ENCODE results near the gene FIGN.

Gene FIGN

GRCh38 chr2:163664610-163665009 lies 71.2 kb downstream of the FIGN start:
- ATAC-seq (no peak), DNase-seq (no peak)

DNA sequence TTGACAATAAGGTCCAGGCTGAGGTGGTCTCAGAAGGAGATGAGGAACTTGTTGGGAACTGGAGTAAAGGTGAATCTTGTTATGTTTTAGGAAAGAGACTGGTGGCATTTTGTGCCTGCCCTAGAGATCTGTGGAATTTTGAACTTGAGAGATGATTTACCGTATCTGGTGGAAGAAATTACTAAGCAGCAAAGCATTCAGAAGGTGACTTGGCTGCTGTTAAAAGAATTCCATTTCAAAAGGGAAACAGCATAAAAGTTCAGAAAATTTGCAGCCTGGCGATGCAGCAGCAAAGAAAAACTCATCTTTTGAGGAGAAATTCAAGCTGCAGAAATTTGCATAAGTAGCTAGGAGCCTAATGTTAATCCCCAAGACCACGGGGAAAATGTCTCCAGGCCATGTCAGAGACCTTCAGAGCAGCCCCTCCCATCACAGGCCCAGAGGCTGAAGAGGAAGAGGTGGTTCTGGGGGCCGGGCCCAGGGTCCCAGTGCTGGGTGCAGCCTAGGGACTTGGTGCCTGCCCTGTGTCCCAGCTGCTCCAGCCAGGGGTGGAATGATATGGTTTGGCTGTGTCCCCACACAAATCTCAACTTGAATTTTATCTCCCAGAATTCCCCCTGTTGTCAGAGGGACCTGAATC lies 73.5 kb downstream of the FIGN start:
- ATAC-seq (no peak), DNase-seq (no peak)

DNA sequence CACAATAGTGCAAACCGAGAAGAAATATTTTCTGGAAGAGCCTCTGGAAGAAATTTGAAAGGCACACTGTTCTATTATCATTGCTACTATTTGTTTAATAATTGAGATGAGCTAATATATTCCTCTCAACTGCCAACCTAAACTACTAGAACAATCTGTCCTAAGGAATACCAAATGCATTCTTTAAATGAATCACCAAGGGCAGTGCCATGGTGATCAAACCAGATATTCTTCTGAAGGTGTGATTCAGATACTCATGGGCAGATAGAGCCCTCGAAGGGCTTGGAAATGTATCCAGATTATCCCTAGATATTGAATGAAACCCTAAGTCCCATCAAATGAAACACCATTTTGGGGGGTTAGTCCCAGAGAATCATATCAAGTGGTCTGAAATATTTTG lies 76.6 kb downstream of the FIGN start:
- ATAC-seq (no peak), DNase-seq (no peak)

- no peak for ATAC-seq
- DNase-seq = no peak
These were observed 77.3 kb downstream of the FIGN start for GRCh38 chr2:163658556-163658955.

- no peak for DNase-seq
- ATAC-seq = no peak
These were observed 78.5 kb downstream of the FIGN start for GRCh38 chr2:163657281-163657656.

GRCh38 chr2:163656622-163657280 lies 79.1 kb downstream of the FIGN start:
- no peak for ATAC-seq
- no peak for DNase-seq

GRCh38 chr2:163655667-163656066 lies 80.1 kb downstream of the FIGN start:
- DNase-seq (no peak), ATAC-seq (no peak)

DNA sequence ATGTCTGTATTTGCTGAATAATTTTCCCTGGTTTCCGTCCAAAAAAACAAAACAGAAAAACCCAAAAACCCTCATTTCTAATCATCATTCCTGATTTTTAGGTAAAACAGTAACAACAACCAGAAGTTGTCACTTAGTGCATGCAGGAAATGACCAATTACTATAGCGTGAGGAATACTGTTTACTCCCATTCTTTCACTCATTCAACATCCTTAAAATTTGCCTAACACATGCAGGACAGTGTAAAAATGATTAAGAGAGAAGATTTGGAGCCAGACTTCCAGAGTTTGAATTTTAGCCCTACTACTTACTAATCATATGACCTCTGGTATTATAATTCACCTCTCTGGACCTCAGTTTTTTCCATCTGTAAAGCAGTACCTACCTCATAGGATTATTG lies 83.1 kb downstream of the FIGN start:
- ATAC-seq (no peak), DNase-seq (no peak)

GRCh38 chr2:163649080-163649479 lies 86.7 kb downstream of the FIGN start:
- DNase-seq = no peak
- no peak for ATAC-seq

- ATAC-seq = no peak
- DNase-seq = no peak
These were observed 88.5 kb downstream of the FIGN start for GRCh38 chr2:163647300-163647699.

DNA sequence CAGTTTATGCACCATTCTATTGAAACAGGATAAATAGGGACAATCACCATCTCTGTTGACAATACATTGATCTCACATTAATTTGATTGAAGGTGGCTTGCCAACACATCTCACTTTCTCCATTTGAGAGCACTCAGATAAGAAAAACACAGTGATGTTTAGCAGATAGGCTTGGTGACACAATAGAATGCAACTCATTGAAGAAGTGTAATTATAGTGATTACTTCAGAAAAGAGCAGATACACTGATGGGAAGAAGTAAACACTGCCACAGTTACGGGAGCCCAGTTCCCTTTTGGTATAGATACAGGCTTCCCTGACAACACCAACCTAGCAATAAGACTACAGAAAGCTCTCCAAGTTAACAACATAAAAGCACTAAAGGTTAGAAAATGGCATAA lies 89.1 kb downstream of the FIGN start:
- no peak for ATAC-seq

DNA sequence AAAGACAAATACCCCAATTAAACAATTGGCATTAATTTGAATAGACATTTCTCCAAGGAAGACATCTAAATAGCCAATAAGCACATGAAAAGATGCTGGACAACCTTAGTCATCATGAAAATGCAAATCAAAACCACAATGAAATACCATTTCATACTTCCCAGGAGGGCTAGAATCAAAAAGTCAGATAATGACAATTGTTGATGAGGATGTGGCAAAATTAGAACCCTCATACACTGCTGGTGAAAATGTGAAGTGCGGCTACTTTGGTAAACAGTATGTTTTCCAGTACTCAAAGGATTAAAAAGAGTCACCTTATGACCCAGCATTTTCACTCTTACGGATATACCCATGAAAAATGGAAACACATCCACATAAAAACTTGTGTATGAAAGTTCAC lies 91.6 kb downstream of the FIGN start:
- ATAC-seq = no peak

More for the DNA sequence above, 89.1 kb downstream of the FIGN start:
- DNase-seq = no peak

DNA sequence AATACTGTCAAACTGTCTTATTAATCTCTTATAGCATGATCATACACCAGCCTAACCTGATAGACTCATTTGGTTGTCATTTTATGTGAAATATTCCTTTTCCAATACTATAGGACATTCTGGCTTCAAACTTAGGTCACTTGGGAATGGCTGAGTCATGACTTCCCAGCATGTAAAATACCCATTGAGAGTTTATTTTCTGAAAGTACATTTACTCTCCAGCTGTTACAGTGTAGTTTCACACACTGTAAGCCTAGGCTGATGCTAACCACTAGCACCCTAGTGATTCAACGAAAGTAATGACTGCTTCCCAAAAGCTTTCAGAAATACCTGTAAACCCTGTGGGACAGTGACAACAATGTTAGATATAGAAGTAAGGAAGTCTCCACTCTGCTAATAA lies 93.8 kb downstream of the FIGN start:
- no peak for ATAC-seq
- DNase-seq = no peak

More for the DNA sequence above, 91.6 kb downstream of the FIGN start:
- DNase-seq = no peak

DNA sequence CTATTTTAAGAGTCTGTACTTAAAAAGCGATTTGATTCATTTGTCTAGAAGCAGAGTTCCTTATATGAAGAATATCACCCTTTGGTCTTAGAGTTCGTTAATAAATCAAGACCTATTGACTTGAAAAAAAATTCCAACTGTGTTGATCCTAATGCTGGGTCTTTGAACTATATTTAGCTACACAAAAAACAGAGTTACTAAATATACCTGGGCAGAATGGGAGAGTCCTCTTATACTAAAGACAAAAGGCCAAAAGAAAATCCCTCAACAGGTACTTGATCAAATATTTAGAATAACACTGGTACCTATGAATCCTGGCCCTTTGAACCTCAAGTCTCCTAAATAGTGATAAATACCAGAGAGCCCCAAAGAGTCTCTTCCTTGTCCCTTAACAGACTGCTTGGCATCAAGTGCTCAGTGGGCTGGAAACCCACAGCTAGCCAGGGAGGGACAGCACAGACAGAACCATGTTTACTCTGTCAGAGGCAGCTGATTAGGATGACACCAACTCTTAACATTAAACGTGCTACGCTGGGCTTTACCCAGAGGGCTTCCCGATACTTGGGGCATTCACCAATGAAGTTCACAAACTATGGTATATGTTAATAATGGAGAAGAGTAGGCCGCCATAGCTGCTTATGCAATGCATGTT lies 95.1 kb downstream of the FIGN start:
- ATAC-seq (no peak), DNase-seq (no peak)

DNA sequence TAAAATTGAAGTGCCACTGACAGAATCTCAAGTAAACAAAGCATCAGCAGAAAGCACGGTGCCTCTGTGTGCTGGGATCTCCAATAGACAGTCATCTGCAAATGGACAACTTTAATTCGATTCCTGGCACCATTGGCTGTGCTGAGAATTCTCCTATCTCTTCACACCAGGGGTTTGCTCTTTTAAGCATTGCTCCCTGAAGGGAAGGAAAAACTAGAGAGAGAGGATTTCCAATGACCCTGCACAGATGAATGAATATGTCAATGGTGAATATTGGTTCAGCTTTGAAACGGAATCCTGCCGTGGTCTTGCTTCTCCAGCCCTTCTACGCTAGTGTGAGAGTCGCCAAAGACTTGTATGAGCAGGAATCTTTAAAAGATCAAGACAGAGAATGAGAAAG lies 97.9 kb downstream of the FIGN start:
- DNase-seq (no peak), ATAC-seq (no peak)

DNA sequence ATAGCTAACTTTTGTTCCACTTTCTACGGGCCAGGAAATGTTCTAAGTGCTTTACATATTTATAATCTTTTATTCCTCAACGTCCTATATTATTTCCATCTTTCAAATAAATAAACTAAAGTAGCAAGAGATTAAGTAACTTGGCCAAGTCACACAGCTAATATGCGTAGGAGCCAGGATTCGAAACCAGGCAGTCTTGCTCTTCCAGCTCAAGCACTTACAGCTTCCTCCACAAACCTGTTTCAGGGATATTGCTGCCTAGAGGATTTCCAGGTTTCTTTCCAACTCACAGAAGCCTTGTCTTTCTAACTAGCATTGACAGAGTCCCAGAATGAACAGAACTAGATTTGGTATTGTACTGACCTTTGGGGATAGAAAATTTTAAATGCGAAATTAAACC lies 102.5 kb downstream of the FIGN start:
- ATAC-seq (no peak), DNase-seq (no peak)

- no peak for DNase-seq
- ATAC-seq = no peak
These were observed 105.0 kb downstream of the FIGN start for GRCh38 chr2:163630836-163631235.

- no peak for DNase-seq
- no peak for ATAC-seq
These were observed 109.1 kb downstream of the FIGN start for GRCh38 chr2:163626639-163627109.

- ATAC-seq (no peak), DNase-seq (no peak)
These were observed 109.6 kb downstream of the FIGN start for GRCh38 chr2:163626208-163626607.

GRCh38 chr2:163625632-163626031 lies 110.2 kb downstream of the FIGN start:
- no peak for DNase-seq

DNA sequence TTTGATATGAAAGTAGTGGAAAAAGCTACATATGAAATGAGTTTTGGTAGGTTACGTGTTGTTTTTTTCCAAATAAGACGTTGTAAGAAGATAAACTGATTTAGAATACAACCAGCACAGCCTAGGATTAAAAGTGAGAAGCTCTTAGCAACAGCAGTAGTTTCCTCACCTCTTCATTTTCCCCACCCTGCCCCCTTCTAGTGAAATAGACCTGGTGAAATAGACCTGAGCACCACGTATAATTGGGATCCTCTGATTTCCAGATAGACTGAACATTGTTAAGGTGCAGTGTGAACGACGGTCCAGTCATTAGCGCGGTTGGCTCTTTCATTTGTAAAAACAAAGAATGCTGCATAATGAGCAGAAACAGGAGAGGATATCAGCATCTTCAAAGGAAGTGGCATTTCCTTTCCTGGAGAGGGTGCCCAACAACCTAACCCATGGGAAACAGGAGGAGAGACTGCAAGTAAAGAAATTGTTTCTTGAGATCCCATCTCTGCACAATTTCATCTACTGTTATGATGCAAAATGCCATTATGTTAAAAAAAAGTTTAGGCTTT lies 114.3 kb downstream of the FIGN start:
- DNase-seq (no peak), ATAC-seq (no peak)

More at GRCh38 chr2:163625632-163626031, 110.2 kb downstream of the FIGN start:
- ATAC-seq = no peak

- DNase-seq (no peak), ATAC-seq (no peak)
These were observed 118.3 kb downstream of the FIGN start for GRCh38 chr2:163617517-163617916.

DNA sequence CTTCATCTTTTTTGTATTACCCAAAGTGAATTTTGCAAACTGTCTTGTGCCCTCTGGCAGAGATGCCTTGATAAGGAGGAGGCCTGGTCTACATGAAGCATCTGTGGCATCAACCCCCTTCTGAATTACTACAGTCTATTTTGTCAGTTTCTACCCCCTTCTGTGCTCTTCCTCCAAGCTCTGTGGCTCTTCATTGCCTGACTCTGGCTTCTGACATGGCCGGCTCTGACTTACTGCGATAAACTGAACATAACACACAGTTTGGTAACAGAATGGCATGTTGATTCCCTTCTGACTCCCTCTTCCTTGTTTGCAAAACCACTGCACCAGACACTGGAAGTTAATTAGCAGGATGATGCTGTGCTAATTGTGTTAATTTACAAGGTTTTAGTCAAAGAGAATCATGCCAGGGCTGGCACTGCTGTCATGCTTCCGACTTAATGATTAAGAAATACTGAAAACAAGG lies 122.5 kb downstream of the FIGN start:
- ATAC-seq (no peak), DNase-seq (no peak)

All from stimulated activated naive CD8-positive, alpha-beta T cell treated with anti-CD3 and anti-CD28 coated beads, Interleukin-15, Interleukin-2, amounts not matched to agents 100 U/mL and 50 U/mL, for 24 hours (primary cell).